ENCODE measurements around the gene FGFRL1.

Gene FGFRL1

DNA sequence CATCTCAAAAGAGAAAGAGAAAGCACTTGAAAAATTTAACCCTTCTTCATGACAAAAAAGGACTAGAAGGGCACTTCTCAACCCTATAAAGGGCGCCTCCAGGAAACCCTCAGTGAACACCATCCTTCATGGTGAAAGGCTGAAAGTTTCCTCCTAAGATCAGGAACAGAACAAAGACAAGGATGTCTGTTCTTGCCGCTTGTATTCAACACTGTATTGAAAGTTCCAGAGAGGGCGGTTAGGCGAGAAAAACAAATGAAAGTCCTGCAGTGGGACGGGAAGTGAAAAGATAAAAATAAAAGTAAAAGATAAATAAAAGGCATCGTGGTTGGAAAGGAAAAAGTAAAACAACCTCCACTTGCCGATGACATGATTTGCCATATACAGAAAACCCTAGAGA lies 51.0 kb downstream of the FGFRL1 start:
- H3K4me3 ChIP-seq (ENCODE audit: low read depth, low read length) = no peak overlapping the region

DNA sequence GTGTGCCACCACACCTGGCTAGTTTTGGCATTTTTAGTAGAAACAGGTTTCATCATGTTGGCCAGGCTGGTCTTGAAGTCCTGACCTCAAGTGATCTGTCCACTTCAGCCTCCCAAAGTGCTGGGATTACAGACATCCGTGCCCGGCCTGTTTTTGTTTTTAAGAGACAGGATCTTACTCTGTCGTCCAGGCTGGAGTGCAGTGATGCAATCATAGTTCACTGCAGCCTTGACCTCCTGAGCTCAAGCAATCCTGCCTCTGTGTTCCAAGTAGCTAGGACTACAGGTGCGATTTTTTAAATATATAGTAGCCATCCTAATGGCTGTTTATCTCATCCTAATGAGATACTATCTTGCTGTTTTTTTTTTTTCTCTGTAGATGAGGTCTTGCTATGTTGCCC lies 54.3 kb downstream of the FGFRL1 start:
- H3K4me3 ChIP-seq (ENCODE audit: low read depth, low read length) = no peak overlapping the region

DNA sequence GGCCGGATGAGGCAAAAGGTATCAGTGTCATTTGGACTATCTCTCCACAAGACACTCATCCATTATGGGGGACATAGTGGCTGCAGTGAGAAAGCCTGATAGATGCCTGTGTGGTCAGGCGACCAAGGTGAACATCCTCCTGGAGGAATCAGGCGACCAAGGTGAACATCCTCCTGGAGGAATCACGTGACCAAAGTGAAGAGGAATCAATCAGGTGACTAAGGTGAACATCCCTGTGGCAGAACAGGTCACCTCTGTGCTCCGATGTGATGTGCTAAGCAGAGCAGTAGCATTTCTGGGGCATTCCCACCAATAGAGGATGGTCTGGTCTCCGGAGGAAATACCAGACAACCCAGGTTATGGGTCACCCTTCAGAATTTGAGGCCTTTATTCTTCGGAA lies 58.0 kb downstream of the FGFRL1 start:
- no peak overlapping the region for H3K4me3 ChIP-seq (ENCODE audit: low read depth, low read length)

DNA sequence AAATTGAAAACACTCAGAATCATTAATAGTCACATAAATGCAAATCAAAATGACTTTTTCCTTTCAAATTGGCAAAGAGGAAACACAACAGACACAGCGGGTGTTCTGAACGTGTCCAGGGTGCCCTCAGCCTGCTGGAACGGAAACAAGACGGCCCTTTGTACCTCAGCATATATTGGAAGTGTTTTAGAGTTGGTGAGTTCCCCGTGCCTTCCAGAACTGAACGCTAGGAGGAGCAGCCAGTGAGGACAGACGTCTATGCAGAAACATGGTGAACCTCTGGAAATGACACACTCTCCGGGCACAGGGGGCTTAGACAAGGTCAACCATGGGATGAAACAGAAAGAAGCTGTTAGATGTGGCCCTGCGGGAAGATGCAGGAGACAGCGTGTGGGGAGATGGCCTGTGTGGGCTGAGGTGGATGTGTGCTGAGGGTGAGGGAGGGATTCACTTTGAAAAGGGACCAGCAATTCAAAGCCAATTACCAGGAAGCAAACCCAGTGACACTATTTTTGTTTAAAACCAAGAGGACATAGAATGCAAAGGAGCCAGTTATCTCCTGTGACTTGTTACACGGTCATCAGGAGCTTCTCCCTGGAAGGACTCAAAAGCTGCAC lies 61.5 kb downstream of the FGFRL1 start:
- no peak overlapping the region for H3K4me3 ChIP-seq (ENCODE audit: low read depth, low read length)

DNA sequence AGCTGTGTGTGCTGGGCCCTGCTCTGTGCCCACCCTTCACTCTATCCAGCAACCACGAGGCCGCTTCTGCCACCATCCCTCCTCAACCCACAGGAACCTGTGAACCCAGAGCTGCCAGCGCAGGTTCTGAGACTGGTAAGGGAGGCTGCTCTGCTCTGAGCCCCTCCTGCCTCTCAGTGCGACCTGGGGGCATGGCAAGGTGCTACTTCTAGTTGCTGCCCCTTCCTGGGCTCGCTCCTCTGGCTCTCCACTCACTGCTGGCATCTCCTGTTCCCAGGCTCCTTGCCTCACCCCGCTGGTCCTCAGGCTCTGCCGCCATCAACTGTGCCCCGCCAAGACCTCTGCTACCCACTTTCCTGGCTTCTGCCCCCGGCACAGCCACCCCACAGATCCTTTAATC lies 62.7 kb downstream of the FGFRL1 start:
- H3K4me3 ChIP-seq (ENCODE audit: low read depth, low read length) = no peak overlapping the region

DNA sequence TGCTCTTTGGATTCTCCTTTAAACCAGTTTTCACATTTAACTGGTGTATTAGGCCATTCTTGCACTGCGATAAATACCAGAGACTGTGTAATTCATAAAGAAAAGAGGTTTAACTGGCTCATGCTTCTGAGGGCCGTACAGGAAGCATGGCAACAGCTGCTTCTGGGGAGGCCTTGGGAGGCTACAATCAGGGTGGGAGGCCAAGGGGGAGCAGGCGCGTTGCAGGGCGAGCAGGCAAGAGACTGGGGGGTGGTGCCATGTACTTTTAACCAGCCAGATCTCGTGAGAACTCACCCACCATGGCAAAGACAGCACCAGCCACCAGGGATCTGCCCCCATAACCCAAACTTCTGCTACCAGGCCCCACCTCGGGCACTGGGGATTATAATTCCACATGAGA lies 63.8 kb downstream of the FGFRL1 start:
- no peak overlapping the region for H3K4me3 ChIP-seq (ENCODE audit: low read depth, low read length)

DNA sequence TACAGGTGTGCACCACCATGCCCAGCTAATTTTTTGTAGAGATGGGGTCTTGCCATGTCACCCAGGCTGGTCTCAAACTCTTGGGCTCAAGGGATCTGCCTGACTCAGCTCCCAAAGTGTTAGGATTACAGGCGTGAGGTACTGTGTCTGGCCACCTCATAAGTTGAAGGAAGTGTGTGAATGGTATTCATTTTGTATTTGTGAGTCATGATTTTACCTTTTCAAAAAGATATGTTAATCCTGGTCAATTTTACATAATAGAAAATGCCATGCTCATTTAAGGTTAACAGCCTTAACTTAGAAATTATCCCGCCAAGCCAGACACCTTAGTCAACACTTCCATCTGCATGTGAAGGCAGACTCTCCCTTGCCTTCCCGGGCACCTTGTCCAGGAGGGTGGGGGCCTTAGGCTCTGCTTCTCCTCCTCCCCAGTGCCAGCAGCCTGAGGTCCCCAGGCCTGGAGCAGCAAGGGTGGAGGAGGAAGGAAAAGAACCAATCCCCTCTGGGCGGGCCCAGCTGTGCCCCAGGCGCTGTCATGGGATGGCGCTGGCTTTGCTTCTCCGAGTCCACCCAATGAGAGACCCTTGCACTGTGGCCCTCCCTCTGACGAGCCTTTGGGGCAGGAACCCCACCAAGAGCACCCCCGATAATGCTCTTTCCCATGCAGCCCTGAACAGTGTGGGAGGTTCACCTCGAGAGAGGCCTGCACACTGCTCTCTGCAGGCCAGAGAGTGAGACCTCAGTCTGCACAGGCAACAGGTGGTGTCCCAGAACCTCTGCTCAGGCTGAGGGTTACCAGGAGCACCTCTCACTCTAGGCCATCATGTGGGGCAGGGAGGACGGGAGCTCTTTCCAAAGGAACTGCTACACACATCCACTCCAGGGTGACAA lies 64.6 kb downstream of the FGFRL1 start:
- H3K4me3 ChIP-seq (ENCODE audit: low read depth, low read length) = no peak overlapping the region

All from iPS-11a (cell line).